Lung (tissue), 12 donors: ENCODE measurements around the gene NDN. TPM values are rescaled to one million over a fixed set of nuclear protein-coding genes. Genes with fewer than 3 reads are reported as not detected.

ENCODE experiments used
- ATAC-seq: fragments of 200-7000 bp; cut with Tn5 transposase; one replicate; pipeline ENCODE4 v1.9.1; 2020; ENCODE audit warnings: moderate number of reproducible peaks; ENCODE audit not compliant: insufficient read depth, low FRiP score
- DNase-seq, 3 donors: peaks; one replicate each; pipeline ENCODE4 v3.0.0-alpha.2; 2013 to 2017
- H3K27ac ChIP-seq, 2 donors: one replicate each; pipeline ENCODE4 v1.5.1; 2013; ENCODE audit warnings: mild to moderate bottlenecking in 2 of 2, moderate library complexity in 2 of 2, control low read depth in 1 of 2, inconsistent platforms in 1 of 2, low read depth in 1 of 2, low read length in 1 of 2
- H3K27me3 ChIP-seq, 3 donors: one replicate each; pipeline ENCODE4 v1.5.1; 2013; ENCODE audit warnings: low read length in 2 of 3; ENCODE audit not compliant: control insufficient read depth in 3 of 3, insufficient read depth in 3 of 3
- H3K36me3 ChIP-seq, 4 donors: one replicate each; pipeline ENCODE4 v1.5.1; 2013; ENCODE audit warnings: low read length in 4 of 4, mild to moderate bottlenecking in 1 of 4, moderate library complexity in 1 of 4; ENCODE audit not compliant: control insufficient read depth in 4 of 4, insufficient read depth in 4 of 4
- H3K4me1 ChIP-seq, 5 donors: one replicate each; pipeline ENCODE4 v1.5.1; 2013; ENCODE audit warnings: low read length in 5 of 5, mild to moderate bottlenecking in 2 of 5, moderate library complexity in 1 of 5; ENCODE audit not compliant: control insufficient read depth in 5 of 5, insufficient read depth in 5 of 5
- H3K4me3 ChIP-seq: one replicate; pipeline ENCODE4 v1.5.1; 2013; ENCODE audit warnings: mild to moderate bottlenecking, control low read depth, moderate library complexity
- H3K9ac ChIP-seq, 2 donors: one replicate each; pipeline ENCODE4 v1.5.1; 2013; ENCODE audit warnings: low read length in 2 of 2, control low read depth in 1 of 2; ENCODE audit not compliant: insufficient read depth in 1 of 2
- H3K9me3 ChIP-seq, 4 donors: one replicate each; pipeline ENCODE4 v1.5.1; 2013; ENCODE audit warnings: low read length in 3 of 4, mild to moderate bottlenecking in 1 of 4, moderate library complexity in 1 of 4; ENCODE audit not compliant: control insufficient read depth in 4 of 4, insufficient read depth in 3 of 4
- CTCF ChIP-seq: IDR thresholded peaks from 2 replicates; pipeline ENCODE4 v1.5.1; 2012; ENCODE audit warnings: mild to moderate bottlenecking; ENCODE audit errors: control extremely low read depth, extremely low read depth
- WGBS, 2 donors: extraction: QIAGEN DNeasy Blood & Tissue Kit; methylation state at CpG; one replicate each; pipeline ENCODE4 v1.1.7; 2013; 5-methylcytosine and 5-hydroxymethylcytosine counted together
- polyA plus RNA-seq, 2 donors: library from polyadenylated mRNA; stranded (reverse); fragments of 200-250 nt; gene quantifications; one replicate each; pipeline ENCODE4 v1.2.1, GENCODE V29; 2013
- total RNA-seq, 2 donors: library from RNA; depleted of rRNA in 1 of 2; stranded (reverse); fragments of >200 nt in 1 of 2; gene quantifications; one replicate each; pipeline ENCODE4 v1.2.1, GENCODE V29; 2014 to 2021
- donor health status: control.
- donor health status: control.
- donor health status: Bipolar disorder and iron deficiency.
- donor health status: healthy.
- donor health status: DM: yes; HTN: yes; CAD: no.

NDN gene
- total and polyA plus RNA-seq, 4 donors = 24.5 to 107 (median 33.2) TPM

- Histone ChIP-seq H3K4me3 (no peak overlapping the region), H3K9me3 (no peaks in the 10 kb centered on the region), H3K4me1 (no peaks in the 10 kb centered on the region), H3K27me3 (peaks cover 0 to 4% (median 0%) of the 10 kb centered on the region in 3 donors), H3K27ac (no peak overlapping the region), H3K36me3 (no peaks in the 10 kb centered on the region), H3K9ac (no peak overlapping the region)
- no peak for TF ChIP-seq CTCF
- WGBS, 2 donors = 57 to 66% methylated on average over 2 of the region's 2 CpGs
- ATAC-seq (no peak), DNase-seq (no peak)
These were observed 23.9 kb downstream of the NDN start for GRCh38 chr15:23663232-23663631.

- Histone ChIP-seq H3K4me3 (no peak overlapping the region), H3K36me3 (no peaks in the 10 kb centered on the region), H3K27ac (no peak overlapping the region), H3K9ac (no peak overlapping the region), H3K27me3 (no peaks in the 10 kb centered on the region), H3K4me1 (peaks cover 0 to 3% (median 0%) of the 10 kb centered on the region in 5 donors), H3K9me3 (no peaks in the 10 kb centered on the region)
- TF ChIP-seq CTCF = no peak
- WGBS, 2 donors = 19 to 22% methylated on average over 6 of the region's 6 CpGs
- DNase-seq (peak; percentile 37 to 61 (median 47)), ATAC-seq (no peak)
These were observed 38.1 kb downstream of the NDN start for GRCh38 chr15:23648920-23649515.

- no peaks in the 10 kb centered on the region for H3K27me3 ChIP-seq
- no peak for ATAC-seq
- H3K36me3 ChIP-seq = no peaks in the 10 kb centered on the region
- H3K4me3 ChIP-seq = no peak within 1 kb of the TSS
- 44 to 45% methylated on average over 37 of the region's 37 CpGs for WGBS, 2 donors
- no peaks in the 10 kb centered on the region for H3K9me3 ChIP-seq
- DNase-seq = peak; percentile 80 to 88 (median 83)
- H3K4me1 ChIP-seq = peaks cover 0 to 3% (median 0%) of the 10 kb centered on the region in 5 donors
- TF ChIP-seq CTCF = no peak
- H3K9ac ChIP-seq = peak within 1 kb of the TSS; percentile 21 to 84
- no peak within 1 kb of the TSS for H3K27ac ChIP-seq
These were observed 39.4 kb downstream of the NDN start, which contains the start of gene MAGEL2 for GRCh38 chr15:23647421-23648370. TSS of gene MAGEL2 (minus strand) at chr15:23647867. CDS start at chr15:23647742, 125 bp downstream.
